Right renal cortex interstitium (tissue), 3 donors: ENCODE results near the gene IFNL3. TPM values are rescaled to one million over a fixed set of nuclear protein-coding genes. Genes with fewer than 3 reads are reported as not detected.
A peak's percentile ranks its signal among the peaks of the same experiment; 100 is the strongest.
"Not testable (repeated sequence)": the region's sequence is repeated elsewhere in the genome, so short reads cannot be mapped to it uniquely, and the experiment has no call there.

Experiments used
- DNase-seq, 3 donors: peaks; one replicate each; pipeline ENCODE4 v3.0.0-alpha.2; 2013; ENCODE audit warnings: low read depth in 3 of 3, low spot score in 2 of 3
- polyA plus RNA-seq, 3 donors: library from polyadenylated mRNA; unstranded; fragments of 120-200 nt; gene quantifications; one replicate each; pipeline ENCODE4 v1.2.1, GENCODE V29; 2013; ENCODE audit not compliant: insufficient read length in 3 of 3

Gene IFNL3
- polyA plus RNA-seq, 3 donors, result not detected

DNA sequence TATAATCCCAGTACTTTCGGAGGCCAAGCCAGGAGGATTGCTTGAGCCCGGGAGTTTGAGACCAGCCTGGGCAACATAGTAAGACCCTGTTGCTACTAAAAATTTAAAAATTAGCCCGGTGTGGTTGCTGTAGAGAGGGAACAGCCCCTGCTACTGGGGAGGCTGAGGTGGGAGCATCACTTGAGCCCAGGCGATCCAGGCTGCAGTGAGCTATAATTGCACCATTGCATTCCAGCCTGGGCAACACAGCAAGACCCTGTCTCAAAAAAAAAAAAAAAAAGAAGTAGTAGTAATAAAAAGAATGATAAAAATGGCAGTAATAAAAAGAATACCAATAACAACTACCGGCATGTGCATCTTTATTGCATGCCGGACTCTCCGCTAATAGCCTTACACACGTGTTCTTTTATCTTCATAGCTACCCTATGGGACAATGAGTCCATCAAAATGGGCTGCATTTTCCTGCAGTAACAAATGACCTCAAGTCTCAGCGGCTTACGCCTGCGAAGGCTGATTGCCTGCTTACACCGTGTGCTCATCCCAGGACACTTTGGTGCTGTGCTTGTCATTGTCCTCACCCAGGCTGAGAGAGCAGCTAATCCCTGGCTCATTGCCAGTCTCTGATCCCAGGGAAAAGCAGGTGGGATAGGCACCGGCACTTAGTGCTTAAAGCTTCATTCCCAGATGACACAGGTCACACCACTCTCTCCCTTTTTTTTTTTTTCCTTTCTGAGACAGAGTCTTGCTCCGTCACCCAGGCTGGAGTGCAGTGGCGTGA lies 26.4 kb downstream of the IFNL3 start:
- DNase-seq, result no peak

- DNase-seq, result no peak
These were observed 27.7 kb downstream of the IFNL3 start for GRCh38 chr19:39217094-39217493.

- not testable (repeated sequence) for DNase-seq
These were observed 29.5 kb downstream of the IFNL3 start for GRCh38 chr19:39215323-39215722.

DNA sequence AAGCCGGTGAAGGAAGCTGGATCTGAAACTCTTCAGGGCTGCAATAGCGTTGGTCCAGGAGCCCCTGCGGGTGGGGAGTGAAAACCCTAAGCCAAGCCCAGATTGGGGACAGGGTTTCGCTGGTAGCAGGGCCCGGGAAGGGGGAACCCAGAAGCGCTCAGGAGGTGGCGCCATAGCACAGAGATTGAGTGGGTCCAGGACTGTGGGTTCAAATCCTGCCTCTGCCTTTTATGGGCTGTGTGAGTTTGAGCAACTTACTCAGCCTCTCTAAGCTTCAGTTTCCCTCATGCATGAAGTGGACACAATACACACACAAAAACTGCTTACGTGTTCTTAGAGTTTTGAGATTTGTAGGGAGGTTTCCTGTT lies 32.4 kb downstream of the IFNL3 start:
- no peak for DNase-seq

- DNase-seq, result no peak
These were observed 33.0 kb downstream of the IFNL3 start for GRCh38 chr19:39211731-39212374.

- DNase-seq, result no peak
These were observed 35.6 kb downstream of the IFNL3 start for GRCh38 chr19:39209196-39209595.

GRCh38 chr19:39208175-39208795 lies 36.5 kb downstream of the IFNL3 start:
- no peak for DNase-seq

DNA sequence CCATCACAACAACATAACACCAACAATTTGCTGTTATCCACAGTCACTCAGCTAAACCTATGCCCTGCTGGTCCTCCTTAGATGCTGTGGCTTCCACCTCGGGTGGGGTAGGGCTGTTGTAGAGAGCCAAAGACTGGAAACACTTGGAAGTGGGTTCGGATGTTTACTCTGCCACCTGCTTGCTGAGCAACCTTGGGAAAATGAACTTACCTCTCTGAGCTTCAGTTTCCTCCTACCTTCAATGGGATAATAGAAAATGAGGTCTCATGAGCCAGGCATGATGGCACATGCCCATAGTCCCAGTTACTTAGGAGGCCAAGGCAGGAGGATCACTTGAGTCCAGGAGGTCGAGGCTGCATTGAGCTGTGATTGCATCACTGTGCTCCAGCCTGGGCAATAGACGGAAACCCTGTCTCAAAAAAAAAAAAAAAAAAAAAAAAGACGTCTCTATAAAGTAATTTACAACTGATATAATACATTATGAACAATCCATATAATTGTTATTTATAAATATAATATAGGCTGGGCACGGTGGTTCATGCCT lies 37.4 kb downstream of the IFNL3 start:
- DNase-seq, result no peak

DNA sequence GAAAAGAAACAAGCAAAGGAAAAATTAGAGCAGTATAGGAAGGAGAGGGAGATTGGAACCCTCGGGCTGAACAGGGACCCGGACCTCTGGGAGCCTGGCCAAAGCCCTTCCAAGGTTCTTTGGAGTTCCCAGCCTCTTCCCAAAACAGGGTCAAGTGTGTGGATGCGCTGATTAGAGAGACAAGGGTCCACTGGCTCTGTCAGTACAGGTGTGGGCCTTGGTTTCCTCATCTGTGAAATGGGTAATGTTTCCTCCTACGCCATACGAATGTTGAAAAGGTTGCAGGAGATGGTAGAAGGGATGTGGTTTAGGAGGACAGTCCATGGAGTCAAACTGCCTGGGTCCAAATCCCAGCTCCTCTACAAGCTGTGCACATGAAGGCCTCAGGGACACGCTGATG lies 38.7 kb downstream of the IFNL3 start:
- no peak for DNase-seq

DNA sequence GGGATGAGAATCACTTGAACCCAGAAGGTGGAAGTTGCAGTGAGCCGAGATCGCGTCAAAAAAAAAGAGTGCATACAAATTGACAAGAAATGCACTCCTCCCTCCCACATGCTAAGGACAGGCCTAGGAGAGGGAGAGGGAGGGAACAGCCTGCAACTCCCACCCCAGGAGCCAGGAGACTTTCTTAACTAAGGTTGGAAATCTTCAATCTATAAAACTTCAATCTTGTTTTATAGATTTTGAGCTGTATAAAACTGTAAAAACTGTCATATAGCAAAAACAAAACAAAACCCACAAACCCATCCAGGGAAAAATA lies 39.4 kb downstream of the IFNL3 start:
- DNase-seq, result no peak

- no peak for DNase-seq
These were observed 41.1 kb downstream of the IFNL3 start, which contains the start of gene SYCN for GRCh38 chr19:39203372-39204341. TSS of gene SYCN (minus strand) at chr19:39204263. CDS start at chr19:39204254, 9 bp downstream.

DNA sequence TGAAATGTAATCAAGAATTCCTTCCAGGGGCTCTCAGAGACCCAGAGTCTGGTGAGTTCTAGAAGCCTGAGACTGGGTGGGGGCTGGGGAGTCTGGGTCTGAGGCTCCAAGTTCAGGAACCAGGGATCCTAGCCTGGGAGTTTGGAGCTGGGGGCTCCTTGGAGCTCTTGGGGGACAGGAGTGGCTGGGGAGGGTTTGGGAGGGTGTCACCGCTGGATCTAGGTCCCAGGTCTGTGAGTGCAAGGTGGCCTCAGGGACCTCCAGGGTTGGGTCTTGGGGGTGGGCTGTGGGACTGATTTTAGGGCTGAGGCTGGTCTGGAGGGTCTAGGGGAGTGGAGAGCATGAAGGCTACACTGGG lies 41.8 kb downstream of the IFNL3 start:
- no peak for DNase-seq

DNA sequence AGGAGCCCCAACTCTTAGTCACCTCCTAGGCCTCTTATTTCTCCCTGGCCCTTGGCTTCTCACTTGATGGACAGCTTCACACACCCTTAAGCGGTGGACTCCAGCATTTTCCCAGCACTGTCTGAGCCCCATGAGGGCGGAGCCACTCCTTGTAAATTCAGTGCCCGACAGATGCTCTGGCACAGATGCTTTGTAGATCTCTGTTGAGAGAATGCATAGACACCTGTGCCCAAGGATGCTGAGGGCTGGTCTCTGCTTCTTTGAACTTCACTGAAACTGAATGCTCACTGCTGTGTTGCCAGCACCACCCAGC lies 44.0 kb downstream of the IFNL3 start:
- DNase-seq, result no peak

- DNase-seq, result no peak
These were observed 44.6 kb downstream of the IFNL3 start for GRCh38 chr19:39200066-39200802.

- DNase-seq, result peak; percentile 38 to 72 (median 53)
These were observed 45.8 kb downstream of the IFNL3 start for GRCh38 chr19:39199025-39199424.

- DNase-seq, result no peak
These were observed 47.0 kb downstream of the IFNL3 start for GRCh38 chr19:39197808-39198207.

GRCh38 chr19:39196860-39197562 lies 47.8 kb downstream of the IFNL3 start, which contains the start of gene NCCRP1:
TSS of gene NCCRP1 (plus strand) at chr19:39196964. CDS start at chr19:39196983, 19 bp downstream.
- no peak for DNase-seq

DNA sequence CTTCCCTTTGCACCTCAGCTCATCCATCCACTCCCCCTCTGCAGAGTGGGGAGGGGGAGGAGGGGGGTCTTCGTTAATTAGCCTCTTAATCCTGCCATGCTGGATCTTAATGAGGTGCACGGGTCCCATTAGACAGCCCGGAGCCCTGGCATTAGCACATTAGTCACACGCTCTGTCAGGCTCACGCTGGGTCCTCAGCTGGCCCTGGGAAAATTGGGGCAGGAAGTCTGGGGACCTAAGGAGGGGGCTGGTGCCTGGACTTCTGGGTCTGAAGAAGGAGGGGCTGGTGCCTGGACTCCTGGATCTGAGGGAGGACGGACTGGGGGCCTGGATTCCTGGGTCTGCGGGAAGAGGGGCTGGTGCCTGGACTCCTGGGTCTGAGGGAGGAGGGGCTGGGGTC lies 48.5 kb downstream of the IFNL3 start:
- DNase-seq, result no peak

DNA sequence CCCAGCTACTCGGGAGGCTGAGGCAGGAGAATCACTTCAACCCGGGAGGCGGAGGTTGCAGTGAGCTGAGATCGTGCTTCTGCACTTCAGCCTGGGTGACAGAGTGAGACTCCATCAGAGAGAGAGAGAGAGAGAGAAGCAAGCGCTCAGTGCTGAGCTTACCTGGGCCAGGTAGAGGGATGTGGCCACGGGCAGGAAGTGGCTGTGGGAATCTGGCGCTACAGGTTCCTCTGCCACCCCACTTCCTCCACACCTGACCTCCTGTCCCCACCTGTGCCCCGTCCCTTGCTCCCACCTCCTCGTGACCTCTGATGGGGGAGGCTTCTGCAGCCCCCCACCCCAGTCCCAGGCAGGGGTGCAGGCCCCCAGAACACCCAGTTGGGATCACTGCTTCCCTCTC lies 49.1 kb downstream of the IFNL3 start:
- no peak for DNase-seq
